Measurements from ENCODE around the gene RASL10B.

Gene RASL10B

GRCh38 chr17:35729405-35729833 lies 2.0 kb upstream of the RASL10B start:
- no peak overlapping the region for H3K4me3 Mint-ChIP-seq
- H3K9me3 Mint-ChIP-seq (ENCODE audit: low read depth): no peaks in the 10 kb centered on the region
- H3K36me3 Mint-ChIP-seq: peaks cover 5% of the 10 kb centered on the region
- H3K4me1 Mint-ChIP-seq (ENCODE audit: low read depth): peaks cover 20% of the 10 kb centered on the region
- no peak overlapping the region for H3K27ac Mint-ChIP-seq
- no peaks in the 10 kb centered on the region for H3K27me3 Mint-ChIP-seq

- peaks cover 20% of the 10 kb centered on the region for H3K4me1 Mint-ChIP-seq (ENCODE audit: low read depth)
Measured at GRCh38 chr17:35730400-35731005, 936 bp upstream of the RASL10B start.

GRCh38 chr17:35731917-35732805 lies 722 bp downstream of the RASL10B start:
- Mint-ChIP-seq H3K36me3 (peaks cover 5% of the 10 kb centered on the region), H3K4me1 (ENCODE audit: low read depth) (peaks cover 20% of the 10 kb centered on the region), H3K27ac (no peak overlapping the region), H3K27me3 (no peaks in the 10 kb centered on the region), H3K9me3 (ENCODE audit: low read depth) (no peaks in the 10 kb centered on the region), H3K4me3 (peak overlapping the region; percentile 80)

More at GRCh38 chr17:35730400-35731005, 936 bp upstream of the RASL10B start:
- Mint-ChIP-seq H3K27ac (no peak overlapping the region), H3K27me3 (no peaks in the 10 kb centered on the region), H3K9me3 (ENCODE audit: low read depth) (no peaks in the 10 kb centered on the region), H3K36me3 (peaks cover 5% of the 10 kb centered on the region), H3K4me3 (peak overlapping the region; percentile 87)

GRCh38 chr17:35732806-35733136 lies 1.3 kb downstream of the RASL10B start:
- peaks cover 4% of the 10 kb centered on the region for H3K36me3 Mint-ChIP-seq
- H3K9me3 Mint-ChIP-seq (ENCODE audit: low read depth): no peaks in the 10 kb centered on the region
- peaks cover 20% of the 10 kb centered on the region for H3K4me1 Mint-ChIP-seq (ENCODE audit: low read depth)
- H3K4me3 Mint-ChIP-seq: peak overlapping the region; percentile 80
- no peak overlapping the region for H3K27ac Mint-ChIP-seq
- H3K27me3 Mint-ChIP-seq: no peaks in the 10 kb centered on the region

- Mint-ChIP-seq H3K9me3 (ENCODE audit: low read depth) (no peaks in the 10 kb centered on the region), H3K27me3 (no peaks in the 10 kb centered on the region), H3K36me3 (no peaks in the 10 kb centered on the region), H3K4me3 (peak overlapping the region; percentile 80), H3K27ac (no peak overlapping the region), H3K4me1 (ENCODE audit: low read depth) (peaks cover 20% of the 10 kb centered on the region)
Measured at GRCh38 chr17:35733366-35733765, 1.9 kb downstream of the RASL10B start.

GRCh38 chr17:35734396-35734795 lies 3.0 kb downstream of the RASL10B start:
- H3K27me3 Mint-ChIP-seq: no peaks in the 10 kb centered on the region
- H3K27ac Mint-ChIP-seq: no peak overlapping the region
- no peaks in the 10 kb centered on the region for H3K9me3 Mint-ChIP-seq (ENCODE audit: low read depth)
- H3K4me1 Mint-ChIP-seq (ENCODE audit: low read depth): peaks cover 17% of the 10 kb centered on the region
- H3K4me3 Mint-ChIP-seq: no peak overlapping the region
- no peaks in the 10 kb centered on the region for H3K36me3 Mint-ChIP-seq

GRCh38 chr17:35735036-35735805 lies 3.8 kb downstream of the RASL10B start:
- Mint-ChIP-seq H3K36me3 (no peaks in the 10 kb centered on the region), H3K4me3 (no peak overlapping the region), H3K27ac (no peak overlapping the region), H3K27me3 (peaks cover 3% of the 10 kb centered on the region), H3K9me3 (ENCODE audit: low read depth) (no peaks in the 10 kb centered on the region), H3K4me1 (ENCODE audit: low read depth) (peaks cover 10% of the 10 kb centered on the region)

- Mint-ChIP-seq H3K4me3 (no peak overlapping the region), H3K27me3 (peaks cover 6% of the 10 kb centered on the region), H3K9me3 (ENCODE audit: low read depth) (no peaks in the 10 kb centered on the region), H3K27ac (no peak overlapping the region), H3K4me1 (ENCODE audit: low read depth) (peaks cover 3% of the 10 kb centered on the region), H3K36me3 (no peaks in the 10 kb centered on the region)
Measured at GRCh38 chr17:35736236-35736635, 4.8 kb downstream of the RASL10B start.

GRCh38 chr17:35738519-35739133 lies 7.2 kb downstream of the RASL10B start:
- Mint-ChIP-seq H3K36me3 (no peaks in the 10 kb centered on the region), H3K27me3 (peaks cover 12% of the 10 kb centered on the region)

GRCh38 chr17:35740216-35740615 lies 8.8 kb downstream of the RASL10B start:
- Mint-ChIP-seq H3K4me3 (no peak overlapping the region), H3K4me1 (ENCODE audit: low read depth) (peaks cover 7% of the 10 kb centered on the region), H3K27me3 (peaks cover 18% of the 10 kb centered on the region), H3K27ac (no peak overlapping the region), H3K9me3 (ENCODE audit: low read depth) (no peaks in the 10 kb centered on the region), H3K36me3 (no peaks in the 10 kb centered on the region)

More at GRCh38 chr17:35738519-35739133, 7.2 kb downstream of the RASL10B start:
- Mint-ChIP-seq H3K4me3 (no peak overlapping the region), H3K4me1 (ENCODE audit: low read depth) (peaks cover 7% of the 10 kb centered on the region), H3K27ac (no peak overlapping the region), H3K9me3 (ENCODE audit: low read depth) (no peaks in the 10 kb centered on the region)

- Mint-ChIP-seq H3K27me3 (peaks cover 18% of the 10 kb centered on the region), H3K9me3 (ENCODE audit: low read depth) (no peaks in the 10 kb centered on the region), H3K4me3 (peak overlapping the region; percentile 77), H3K27ac (no peak overlapping the region), H3K36me3 (no peaks in the 10 kb centered on the region), H3K4me1 (ENCODE audit: low read depth) (peaks cover 7% of the 10 kb centered on the region)
Measured at GRCh38 chr17:35740997-35741931, 9.8 kb downstream of the RASL10B start.

- Mint-ChIP-seq H3K27ac (no peak overlapping the region), H3K27me3 (peaks cover 18% of the 10 kb centered on the region), H3K4me1 (ENCODE audit: low read depth) (peaks cover 7% of the 10 kb centered on the region), H3K36me3 (no peaks in the 10 kb centered on the region), H3K4me3 (no peak overlapping the region), H3K9me3 (ENCODE audit: low read depth) (no peaks in the 10 kb centered on the region)
Measured at GRCh38 chr17:35742496-35742895, 11.1 kb downstream of the RASL10B start.

GRCh38 chr17:35742896-35743477 lies 11.5 kb downstream of the RASL10B start:
- H3K4me1 Mint-ChIP-seq (ENCODE audit: low read depth): peaks cover 7% of the 10 kb centered on the region
- no peaks in the 10 kb centered on the region for H3K9me3 Mint-ChIP-seq (ENCODE audit: low read depth)
- no peak overlapping the region for H3K27ac Mint-ChIP-seq
- H3K36me3 Mint-ChIP-seq: no peaks in the 10 kb centered on the region
- no peak overlapping the region for H3K4me3 Mint-ChIP-seq
- H3K27me3 Mint-ChIP-seq: peaks cover 18% of the 10 kb centered on the region

Data from activated naive CD8-positive, alpha-beta T cell (primary cell).